GM19452 (cell line): ENCODE measurements around the gene IGSF9B.
"Not testable (repeated sequence)": the region's sequence is repeated elsewhere in the genome, so short reads cannot be mapped to it uniquely, and the experiment has no call there.

Experiments
- ATAC-seq: cut with Tn5 transposase; IDR thresholded peaks from one replicate; pipeline ENCODE4 v1.9.1; 2021; ENCODE audit not compliant: unreplicated experiment

The IGSF9B gene, protein sequence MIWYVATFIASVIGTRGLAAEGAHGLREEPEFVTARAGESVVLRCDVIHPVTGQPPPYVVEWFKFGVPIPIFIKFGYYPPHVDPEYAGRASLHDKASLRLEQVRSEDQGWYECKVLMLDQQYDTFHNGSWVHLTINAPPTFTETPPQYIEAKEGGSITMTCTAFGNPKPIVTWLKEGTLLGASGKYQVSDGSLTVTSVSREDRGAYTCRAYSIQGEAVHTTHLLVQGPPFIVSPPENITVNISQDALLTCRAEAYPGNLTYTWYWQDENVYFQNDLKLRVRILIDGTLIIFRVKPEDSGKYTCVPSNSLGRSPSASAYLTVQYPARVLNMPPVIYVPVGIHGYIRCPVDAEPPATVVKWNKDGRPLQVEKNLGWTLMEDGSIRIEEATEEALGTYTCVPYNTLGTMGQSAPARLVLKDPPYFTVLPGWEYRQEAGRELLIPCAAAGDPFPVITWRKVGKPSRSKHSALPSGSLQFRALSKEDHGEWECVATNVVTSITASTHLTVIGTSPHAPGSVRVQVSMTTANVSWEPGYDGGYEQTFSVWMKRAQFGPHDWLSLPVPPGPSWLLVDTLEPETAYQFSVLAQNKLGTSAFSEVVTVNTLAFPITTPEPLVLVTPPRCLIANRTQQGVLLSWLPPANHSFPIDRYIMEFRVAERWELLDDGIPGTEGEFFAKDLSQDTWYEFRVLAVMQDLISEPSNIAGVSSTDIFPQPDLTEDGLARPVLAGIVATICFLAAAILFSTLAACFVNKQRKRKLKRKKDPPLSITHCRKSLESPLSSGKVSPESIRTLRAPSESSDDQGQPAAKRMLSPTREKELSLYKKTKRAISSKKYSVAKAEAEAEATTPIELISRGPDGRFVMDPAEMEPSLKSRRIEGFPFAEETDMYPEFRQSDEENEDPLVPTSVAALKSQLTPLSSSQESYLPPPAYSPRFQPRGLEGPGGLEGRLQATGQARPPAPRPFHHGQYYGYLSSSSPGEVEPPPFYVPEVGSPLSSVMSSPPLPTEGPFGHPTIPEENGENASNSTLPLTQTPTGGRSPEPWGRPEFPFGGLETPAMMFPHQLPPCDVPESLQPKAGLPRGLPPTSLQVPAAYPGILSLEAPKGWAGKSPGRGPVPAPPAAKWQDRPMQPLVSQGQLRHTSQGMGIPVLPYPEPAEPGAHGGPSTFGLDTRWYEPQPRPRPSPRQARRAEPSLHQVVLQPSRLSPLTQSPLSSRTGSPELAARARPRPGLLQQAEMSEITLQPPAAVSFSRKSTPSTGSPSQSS (N-terminal part only)

DNA sequence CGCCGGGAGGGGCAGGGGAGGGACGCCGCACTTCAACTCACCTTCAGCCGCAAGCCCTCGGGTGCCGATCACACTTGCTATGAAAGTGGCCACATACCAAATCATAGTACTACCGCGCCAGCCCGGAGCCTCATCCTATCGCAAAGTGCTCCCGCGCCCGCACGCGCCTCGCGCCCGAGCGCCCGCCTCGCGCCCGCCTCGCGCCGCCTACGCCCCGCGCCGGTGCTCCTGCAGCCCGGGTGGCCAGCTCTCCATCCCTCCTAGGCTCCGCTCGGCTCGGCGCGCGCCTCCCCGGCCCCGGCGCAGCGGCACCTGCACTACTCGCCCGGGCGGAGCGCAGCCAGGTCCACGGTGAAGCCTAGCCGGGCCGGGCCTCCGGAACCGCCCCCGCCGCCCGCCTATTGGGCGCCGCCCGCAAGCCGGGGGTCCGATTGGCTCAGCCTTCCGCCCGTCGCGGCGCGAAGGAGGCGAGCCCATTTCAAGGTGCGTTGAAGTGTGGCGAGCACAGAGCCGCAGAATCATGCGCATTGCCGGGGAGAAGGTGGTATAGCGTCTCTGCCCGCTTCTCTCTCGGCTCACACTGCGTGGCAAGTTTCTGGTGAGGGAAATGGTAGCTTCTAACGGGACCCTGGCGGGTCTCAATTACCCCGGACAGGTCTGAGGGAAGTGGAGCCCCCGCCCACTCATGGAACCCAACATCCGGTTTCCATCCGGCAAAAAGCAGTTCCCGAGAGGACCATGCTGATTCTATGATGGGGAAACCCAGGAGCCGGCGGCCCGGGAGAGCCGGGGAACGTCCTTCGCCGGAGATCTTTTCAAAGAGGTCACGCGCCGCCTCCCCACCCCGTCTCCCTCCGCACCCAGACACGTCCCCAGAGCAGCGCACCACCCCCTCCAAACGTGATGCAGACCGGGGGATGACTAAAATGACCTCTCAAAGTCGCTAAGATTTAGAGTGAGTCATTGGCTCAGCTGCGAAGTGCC is at the start of gene IGSF9B:
IGSF9B (minus strand) TSS at position 319 of the 984 bp plus-strand sequence; CDS start at position 105, 214 bp downstream.
- peak; percentile 100 for ATAC-seq

DNA sequence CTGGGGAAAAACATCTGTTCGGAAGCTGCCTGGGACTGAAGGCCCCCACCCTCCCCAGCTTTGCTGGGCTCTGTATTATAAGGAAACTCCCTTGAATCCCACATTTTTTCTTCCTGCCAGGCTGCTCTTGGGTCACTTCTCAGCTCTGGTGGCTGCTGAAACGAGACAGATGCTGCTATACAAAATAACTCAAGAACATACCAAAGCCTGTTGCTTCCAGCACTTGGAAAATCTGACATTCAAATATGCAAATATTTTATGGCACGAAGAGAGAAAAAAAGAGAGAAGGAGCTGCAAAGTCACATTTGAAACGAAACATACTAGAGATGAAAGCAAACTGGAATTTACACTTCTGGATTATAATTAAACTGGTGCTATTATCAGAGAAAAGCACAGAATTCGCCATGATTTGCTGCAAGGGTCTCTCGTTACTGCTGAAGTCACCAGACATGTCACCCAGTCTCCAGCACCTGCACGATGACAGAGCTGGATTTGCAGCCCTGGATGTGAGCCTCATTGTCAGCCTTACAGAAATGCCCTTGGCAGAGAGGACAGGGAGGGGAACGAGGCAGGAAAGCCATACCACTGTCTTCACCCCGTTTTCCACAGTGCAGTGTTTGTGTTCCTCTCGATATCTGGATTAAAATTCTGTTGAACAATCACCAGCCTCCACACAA is 47.9 kb upstream of the IGSF9B start:
- ATAC-seq, result no peak

DNA sequence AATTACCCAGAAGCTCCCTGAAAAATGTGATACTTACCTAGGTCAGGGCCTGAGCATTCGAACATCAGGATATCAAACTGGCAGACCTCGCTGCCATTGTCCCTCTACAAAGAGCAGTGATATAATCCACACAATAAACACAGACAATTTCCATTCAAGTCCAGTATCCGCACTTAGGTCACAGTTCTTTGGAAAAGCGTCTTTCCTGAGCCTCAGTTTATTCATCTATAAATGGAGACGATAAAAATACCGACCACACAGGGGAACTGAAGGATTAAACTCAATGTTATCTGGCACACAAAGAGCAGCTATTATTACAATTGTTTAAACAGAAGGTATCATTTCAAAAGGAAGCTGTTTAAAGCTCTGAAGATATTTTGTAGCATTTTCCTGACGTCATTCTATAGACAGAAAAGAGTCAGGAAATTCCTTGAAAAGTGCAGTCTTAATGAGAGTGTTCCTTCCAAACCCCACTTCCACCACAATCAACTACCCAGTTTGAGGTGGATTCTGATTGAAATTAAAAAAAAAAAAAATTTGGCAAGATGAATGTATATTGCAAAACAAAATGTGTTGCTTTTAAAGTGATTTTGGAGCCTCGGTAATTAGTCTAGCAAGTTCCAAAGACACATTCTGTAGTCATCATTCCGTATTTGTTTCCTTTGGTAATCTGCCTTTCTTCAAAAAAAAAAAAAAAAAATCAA is 47.2 kb upstream of the IGSF9B start:
- ATAC-seq, result no peak

DNA sequence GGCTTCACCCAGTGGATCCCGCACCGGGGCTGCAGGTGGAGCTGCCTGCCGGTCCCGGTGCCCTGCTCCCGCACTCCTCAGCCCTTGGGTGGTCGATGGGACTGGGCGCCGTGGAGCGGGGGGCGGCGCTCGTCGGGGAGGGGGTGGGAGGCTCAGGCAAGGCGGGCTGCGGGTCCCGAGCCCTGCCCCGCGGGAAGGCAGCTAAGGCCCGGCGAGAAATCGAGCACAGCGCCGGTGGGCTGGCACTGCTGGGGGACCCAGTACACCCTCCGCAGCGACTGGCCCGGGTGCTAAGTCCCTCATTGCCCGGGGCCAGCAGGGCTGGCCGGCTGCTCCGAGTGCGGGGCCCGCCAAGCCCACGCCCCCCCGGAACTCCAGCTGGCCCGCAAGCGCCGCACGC is 46.1 kb upstream of the IGSF9B start:
- not testable (repeated sequence) for ATAC-seq

DNA sequence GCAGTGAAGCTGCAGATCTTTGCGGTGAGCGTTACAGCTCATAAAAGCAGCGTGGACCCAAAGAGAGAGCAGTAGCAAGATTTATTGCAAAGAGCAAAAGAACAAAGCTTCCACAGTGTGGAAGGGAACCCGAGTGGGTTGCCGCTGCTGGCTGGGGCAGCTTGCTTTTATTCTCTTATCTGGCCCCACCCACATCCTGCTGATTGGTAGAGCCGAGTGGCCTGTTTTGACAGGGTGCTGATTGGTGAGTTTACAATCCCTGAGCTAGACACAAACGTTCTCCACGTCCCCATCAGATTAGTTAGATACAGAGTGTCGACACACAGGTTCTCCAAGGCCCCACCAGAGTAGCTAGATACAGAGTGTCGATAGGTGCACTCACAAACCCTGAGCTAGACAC is 45.6 kb upstream of the IGSF9B start:
- ATAC-seq, result not testable (repeated sequence)

DNA sequence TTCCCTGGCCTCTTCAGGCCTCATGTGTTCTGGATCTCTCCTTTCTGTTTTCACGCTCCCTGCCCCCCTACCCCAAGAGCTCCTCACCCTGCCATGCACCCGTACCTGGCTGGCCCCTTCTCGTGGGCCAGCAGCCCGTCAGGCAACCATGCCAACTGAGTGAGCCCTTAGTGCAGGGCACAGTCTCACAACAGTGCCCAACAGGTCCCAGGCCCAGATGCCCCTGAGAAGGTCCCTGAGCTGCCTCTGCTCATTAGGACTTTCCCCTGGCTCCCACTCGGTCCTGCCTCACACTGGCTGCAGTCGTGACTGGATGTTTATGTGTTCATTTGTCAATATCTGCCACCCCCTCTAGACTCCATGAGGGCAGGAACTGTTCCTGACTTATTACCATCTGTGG is 44.8 kb upstream of the IGSF9B start:
- no peak for ATAC-seq

DNA sequence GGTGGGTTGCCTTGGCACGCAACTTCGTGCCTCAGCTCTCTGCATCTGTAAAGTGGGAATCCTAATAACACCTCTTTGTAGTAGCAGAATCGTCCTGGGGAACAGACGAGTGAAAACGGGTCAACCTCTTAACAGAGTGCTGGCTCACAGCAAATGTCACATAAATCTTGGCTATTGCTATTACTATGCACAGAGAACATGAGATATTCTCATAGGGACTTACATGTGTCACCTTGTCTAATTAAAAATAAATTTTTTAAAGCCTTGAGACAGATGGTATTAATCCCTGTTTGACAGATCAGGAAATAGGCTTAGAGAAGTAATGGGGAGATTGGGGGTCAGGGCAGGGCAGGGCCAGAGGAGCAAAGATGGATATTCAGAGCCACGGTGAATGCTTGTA is 44.3 kb upstream of the IGSF9B start:
- no peak for ATAC-seq

DNA sequence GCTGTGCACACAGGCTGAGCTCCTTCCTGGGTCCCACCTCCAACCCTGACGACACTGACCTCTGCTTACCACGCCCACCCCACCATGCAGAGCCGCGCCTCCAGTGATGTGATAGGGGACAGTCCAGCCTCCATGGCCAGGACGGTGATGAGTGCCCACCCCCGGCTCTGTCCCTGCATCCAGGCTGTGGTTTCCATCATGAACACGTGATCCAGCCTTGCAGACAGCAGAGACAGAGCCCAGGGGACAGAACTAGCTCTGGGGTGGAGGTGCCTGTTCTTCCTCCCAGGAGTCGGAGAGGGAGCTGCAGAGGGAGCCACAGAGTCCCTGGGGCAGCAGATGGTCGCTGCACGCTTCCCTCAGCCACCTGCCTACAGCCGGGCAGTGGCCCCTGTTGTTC is 42.6 kb upstream of the IGSF9B start:
- ATAC-seq, result no peak

DNA sequence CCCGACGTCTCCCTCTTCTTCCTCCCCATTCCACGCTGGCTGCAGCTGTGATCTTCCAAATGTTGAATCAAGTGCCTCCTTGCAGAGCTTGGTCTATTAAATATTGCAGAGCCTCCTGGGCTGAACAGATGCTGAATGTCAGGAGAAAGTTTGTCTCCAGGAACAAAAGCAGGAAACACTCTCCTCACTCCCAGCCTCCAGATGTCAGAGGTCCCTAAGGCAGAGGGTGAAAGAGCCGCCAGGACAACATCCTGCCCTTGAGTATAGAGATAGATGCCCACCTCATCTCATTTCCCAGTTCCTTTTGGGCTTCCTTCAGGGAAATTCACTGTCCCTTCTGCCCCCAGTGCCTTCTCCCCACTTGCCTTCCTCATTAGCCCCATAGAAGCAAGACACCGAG is 40.8 kb upstream of the IGSF9B start:
- no peak for ATAC-seq

DNA sequence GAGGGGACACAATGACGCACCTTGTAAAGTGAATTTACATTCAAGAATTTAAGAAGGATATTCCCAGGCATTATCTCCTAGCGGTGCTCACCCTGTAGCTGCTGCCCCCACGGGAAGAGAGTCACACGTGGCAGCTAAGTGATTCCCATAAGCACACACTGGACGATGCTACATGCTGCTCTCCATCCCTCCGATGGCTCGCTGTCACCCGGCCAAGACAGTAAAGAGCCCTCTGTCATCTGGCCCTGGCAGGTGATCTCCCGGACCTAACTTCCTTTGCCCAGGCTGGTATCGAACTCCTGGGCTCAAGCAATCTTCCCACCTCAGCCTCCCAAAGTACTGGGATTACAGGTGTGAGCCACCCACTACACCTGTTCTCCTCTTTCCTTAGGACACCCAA is 39.9 kb upstream of the IGSF9B start:
- no peak for ATAC-seq

DNA sequence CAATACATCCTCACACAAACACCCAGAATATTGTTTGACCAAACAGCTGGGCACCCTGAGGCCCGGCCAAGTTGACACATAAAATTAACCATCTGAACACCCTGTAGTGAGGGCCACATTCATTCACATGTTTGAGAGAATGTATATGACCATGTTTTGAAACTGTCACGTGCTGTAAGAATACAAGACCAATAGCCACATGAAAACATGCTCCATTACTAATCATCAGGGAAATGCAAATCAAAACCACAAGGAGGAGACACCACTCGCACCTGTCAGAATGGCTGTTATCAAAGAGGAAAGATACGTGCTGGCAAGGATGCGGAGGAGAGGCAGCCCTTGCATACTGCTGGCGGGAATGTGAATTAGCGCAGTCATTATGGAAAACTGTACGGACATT is 38.3 kb upstream of the IGSF9B start:
- ATAC-seq, result no peak

DNA sequence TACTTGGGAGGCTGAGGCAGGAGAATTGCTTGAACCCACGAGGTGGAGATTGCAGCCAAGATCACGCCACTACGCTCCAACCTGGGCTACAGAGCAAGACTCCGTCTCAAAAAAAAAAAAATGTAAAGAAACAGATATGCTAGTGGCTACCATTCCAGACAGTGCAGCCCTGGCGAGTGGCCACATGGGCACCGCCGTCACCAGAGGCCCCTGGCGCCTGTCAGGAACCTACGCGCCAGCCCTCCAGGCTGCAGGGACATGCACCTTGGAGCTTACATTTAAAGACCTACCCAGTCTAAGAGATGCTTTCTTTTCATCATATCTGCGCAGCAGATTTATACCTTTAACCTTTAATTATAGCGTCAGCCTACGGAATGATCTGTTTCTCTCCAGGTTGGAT is 37.2 kb upstream of the IGSF9B start:
- no peak for ATAC-seq

DNA sequence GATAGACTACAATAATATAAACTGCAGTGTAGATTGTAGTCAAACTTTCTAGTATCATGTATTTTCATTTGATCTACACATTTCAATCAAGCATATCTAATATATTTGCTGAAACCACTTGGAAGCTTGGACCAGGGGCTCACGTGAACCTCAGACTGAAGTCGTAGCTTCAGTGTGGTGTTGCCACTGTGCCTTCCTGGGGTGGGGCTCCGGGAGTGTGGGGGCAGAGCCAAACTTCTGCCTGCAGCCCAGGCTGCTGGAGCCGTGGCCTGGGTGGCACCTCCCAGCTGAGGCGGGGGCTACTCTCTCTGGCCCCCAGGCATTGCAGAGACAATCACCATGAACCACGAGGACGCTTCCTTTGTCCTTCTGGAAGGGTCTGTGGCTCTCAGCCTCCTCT is 36.3 kb upstream of the IGSF9B start:
- no peak for ATAC-seq

DNA sequence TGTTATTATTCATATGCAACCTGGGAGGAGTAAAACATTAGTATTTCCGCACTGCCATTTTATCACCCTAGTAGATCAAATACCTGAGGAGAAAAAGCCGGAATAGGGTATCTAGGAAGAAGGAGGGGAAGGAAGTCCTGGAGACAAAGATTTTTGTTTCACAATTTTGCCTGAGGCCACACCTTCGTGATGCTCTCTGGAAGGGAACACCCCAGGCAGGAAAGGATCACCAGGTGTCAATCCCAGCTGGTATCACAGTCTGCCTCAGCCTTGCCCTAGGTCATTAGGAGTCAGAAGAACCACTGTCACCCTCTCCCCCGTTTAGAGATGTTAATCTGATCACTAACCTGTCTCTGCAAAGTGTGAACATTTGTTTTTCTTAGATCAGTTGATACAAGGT is 35.4 kb upstream of the IGSF9B start:
- ATAC-seq, result no peak

DNA sequence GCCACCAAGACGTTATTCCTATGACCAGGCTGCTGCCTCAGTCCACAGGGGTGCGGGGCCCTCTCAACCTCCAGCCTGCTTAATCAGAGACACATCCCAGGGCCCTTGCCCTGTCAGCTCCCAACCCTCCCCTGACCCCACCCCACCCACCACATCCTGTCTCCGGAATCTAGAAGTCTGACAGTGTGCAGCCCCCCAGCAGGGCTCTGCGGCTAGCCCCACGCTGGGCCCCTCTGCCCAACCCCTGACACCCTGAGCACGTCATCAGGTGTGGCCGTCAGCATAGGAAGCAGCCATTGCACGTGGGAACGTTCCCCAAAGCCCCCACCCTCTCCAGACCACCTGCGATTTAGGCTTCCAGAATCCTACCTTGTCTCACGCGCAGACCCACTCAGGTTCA is 34.3 kb upstream of the IGSF9B start:
- ATAC-seq, result no peak

DNA sequence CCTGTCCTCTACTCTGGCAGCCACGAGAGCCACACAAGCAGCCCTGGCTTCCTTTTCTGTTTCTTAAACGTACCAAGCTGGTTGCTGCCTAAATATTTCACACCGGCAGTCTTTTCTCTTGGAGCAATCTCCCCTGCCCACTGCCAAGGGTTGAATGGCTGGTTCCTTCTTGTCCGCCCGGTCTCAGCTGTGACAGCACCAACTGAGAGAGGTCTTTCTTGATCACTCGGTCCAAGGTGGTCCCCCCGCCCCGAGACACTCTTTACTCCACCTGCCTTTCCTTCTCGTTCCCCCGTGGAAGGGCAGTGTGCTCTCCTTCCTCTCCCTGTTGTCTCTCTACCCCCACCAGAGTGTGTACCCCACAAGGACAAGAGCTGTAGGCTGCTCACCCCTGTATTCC is 33.7 kb upstream of the IGSF9B start:
- ATAC-seq, result no peak

DNA sequence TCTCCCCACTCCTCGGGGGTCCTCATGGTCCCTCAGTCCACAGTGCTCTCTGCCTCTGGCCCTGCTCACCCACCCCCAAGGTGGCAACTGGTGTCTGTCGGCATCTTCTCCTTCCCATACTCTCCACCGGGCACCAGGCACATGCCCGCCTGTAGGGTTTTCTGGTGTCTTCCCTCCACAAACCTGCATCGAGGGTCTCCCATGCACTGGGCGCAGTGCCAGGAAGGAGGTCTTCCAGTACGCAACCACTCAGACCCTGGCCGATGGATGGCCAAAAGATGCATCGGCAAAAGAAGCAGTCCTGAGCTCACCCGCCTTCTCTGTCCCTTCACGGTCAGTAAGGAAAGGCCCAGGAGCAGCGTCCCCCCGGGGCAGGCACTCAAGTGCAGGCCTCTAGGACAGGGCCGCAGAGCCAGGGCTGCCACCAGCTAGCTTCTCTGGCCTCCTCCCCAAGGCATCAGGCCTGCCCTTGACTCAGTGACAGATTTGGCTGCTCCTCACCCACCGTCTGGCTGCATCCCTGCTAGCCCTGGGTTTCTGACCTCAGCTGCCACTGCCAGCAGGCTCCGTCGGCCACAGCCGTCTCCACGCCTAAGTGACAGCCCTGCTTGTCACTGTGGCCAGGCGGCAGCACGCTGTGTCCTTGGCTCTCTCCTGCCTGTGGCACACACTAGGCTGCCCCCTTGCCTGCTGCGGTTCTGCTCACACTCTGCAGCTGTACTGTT is 32.1 kb upstream of the IGSF9B start:
- ATAC-seq, result no peak

DNA sequence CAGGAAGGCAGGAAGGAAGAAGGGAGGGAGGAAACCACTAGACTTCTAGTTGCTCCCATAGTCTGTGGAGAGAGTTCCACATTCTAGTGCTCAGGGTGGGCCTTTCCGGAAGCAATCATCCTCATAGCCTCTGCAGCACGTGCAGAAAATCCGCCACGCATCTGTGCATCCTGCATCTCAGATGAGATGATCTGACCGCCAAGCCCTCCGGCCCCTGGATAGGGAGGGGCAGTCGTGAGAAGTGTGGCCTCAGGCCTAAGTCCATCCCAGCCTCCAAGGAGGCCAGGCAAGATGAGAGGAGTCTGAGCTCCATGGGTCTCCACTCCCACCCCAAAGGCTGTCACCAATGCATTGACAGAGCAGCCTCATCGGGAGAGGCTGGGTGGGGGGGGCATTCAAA is 30.4 kb upstream of the IGSF9B start:
- ATAC-seq, result no peak
